CD4-positive, alpha-beta T cell (primary cell): Measurements from ENCODE around the gene DGCR6. TPM values are rescaled to one million over a fixed set of nuclear protein-coding genes. Genes with fewer than 3 reads are reported as not detected.

Experiments used
- total RNA-seq, 174 experiments: library from RNA in 2 of 174; stranded (reverse) in 2 of 174; gene quantifications; one replicate each; pipeline ENCODE4 v1.2.3 and lab custom pipeline; 2021 to 2026

DGCR6 gene
- total RNA-seq, 2 experiments from 2014 or later, result 14.6 to 15.3 TPM

Other genes with a start within 250 kb of the DGCR6 start
- gene PRODH, start 30.0 kb downstream of the DGCR6 start, total RNA-seq, result not detected
- 10 to 100 TPM; 31.9 to 35.5 TPM for gene DGCR2, start 216.1 kb downstream of the DGCR6 start, total RNA-seq
- under 1 TPM in 1 of 2 experiments, not detected in 1; 0.31 TPM for gene TSSK2, start 225.0 kb downstream of the DGCR6 start, total RNA-seq
- gene ESS2, start 238.3 kb downstream of the DGCR6 start, total RNA-seq, result 10 to 100 TPM; 56.1 to 58.0 TPM
- gene GSC2, start 244.0 kb downstream of the DGCR6 start, total RNA-seq, result not detected